ENCODE data around the gene KHDC4. TPM values are rescaled to one million over a fixed set of nuclear protein-coding genes. Genes with fewer than 3 reads are reported as not detected.

KHDC4 gene
- total and polyA plus RNA-seq, 4 donors = 8.4 to 32.6 (median 14.8) TPM

- Histone ChIP-seq H3K9ac (ENCODE audit: low read depth in 1 of 2, low read length in 2 of 2) (peak overlapping the region in 1 of 2 donors; percentile 75), H3K4me1 (ENCODE audit: control insufficient read depth in 4 of 4, insufficient read depth in 4 of 4, low read length in 3 of 4) (peaks cover 6 to 25% (median 11%) of the 10 kb centered on the region in 4 donors), H3K36me3 (ENCODE audit: control insufficient read depth in 4 of 4, insufficient read depth in 3 of 4, low read depth in 1 of 4, low read length in 3 of 4) (no peaks in the 10 kb centered on the region), H3K9me3 (ENCODE audit: control insufficient read depth in 4 of 4, low read length in 3 of 4) (no peaks in the 10 kb centered on the region), H3K4me3 (ENCODE audit: low read depth in 1 of 3, low read length in 3 of 3) (peak overlapping the region; percentile 73 to 80 (median 76)), H3K27ac (ENCODE audit: low read depth in 1 of 2, low read length in 2 of 2) (peak overlapping the region; percentile 80 to 92), H3K27me3 (ENCODE audit: control insufficient read depth in 4 of 4, insufficient read depth in 4 of 4, low read length in 3 of 4) (no peaks in the 10 kb centered on the region)
- 47% methylated on average over 5 of the region's 5 CpGs for WGBS
- TF ChIP-seq REST (IDR thresholded peaks at IDR 0.05) (no peak), MAX (IDR thresholded peaks at IDR 0.05) (no peak), YY1 (IDR thresholded peaks at IDR 0.05) (no peak), CTCF (IDR thresholded peaks at IDR 0.05; ENCODE audit: low read depth, low read length, missing input control) (no peak), RAD21 (IDR thresholded peaks at IDR 0.05) (no peak), NR2F2 (IDR thresholded peaks at IDR 0.05) (no peak), FOXA1 (IDR thresholded peaks at IDR 0.05) (no peak), RXRA (IDR thresholded peaks at IDR 0.05) (no peak), SP1 (IDR thresholded peaks at IDR 0.05) (no peak), HNF4A (conservative IDR thresholded peaks at IDR 0.05) (no peak), ATF3 (IDR thresholded peaks at IDR 0.05) (no peak), TAF1 (conservative IDR thresholded peaks at IDR 0.05) (no peak), HNF4G (IDR thresholded peaks at IDR 0.05) (no peak), GABPA (IDR thresholded peaks at IDR 0.05 in 1 of 2, conservative IDR thresholded peaks at IDR 0.05 in 1 of 2) (no peak), ZBTB33 (IDR thresholded peaks at IDR 0.05) (no peak), FOXA2 (IDR thresholded peaks at IDR 0.05) (no peak), JUND (IDR thresholded peaks at IDR 0.05) (no peak)
- DNase-seq (ENCODE audit: low spot score) = no peak
Measured at GRCh38 chr1:155976913-155977689, 42.9 kb upstream of the KHDC4 start.
